Measurements from ENCODE around the gene DYRK2. TPM values are rescaled to one million over a fixed set of nuclear protein-coding genes. Genes with fewer than 3 reads are reported as not detected.
"Not testable (repeated sequence)": the region's sequence is repeated elsewhere in the genome, so short reads cannot be mapped to it uniquely, and the experiment has no call there.

The DYRK2 gene
- total RNA-seq, 1 experiment from 2014 or later: 18.5 TPM

DNA sequence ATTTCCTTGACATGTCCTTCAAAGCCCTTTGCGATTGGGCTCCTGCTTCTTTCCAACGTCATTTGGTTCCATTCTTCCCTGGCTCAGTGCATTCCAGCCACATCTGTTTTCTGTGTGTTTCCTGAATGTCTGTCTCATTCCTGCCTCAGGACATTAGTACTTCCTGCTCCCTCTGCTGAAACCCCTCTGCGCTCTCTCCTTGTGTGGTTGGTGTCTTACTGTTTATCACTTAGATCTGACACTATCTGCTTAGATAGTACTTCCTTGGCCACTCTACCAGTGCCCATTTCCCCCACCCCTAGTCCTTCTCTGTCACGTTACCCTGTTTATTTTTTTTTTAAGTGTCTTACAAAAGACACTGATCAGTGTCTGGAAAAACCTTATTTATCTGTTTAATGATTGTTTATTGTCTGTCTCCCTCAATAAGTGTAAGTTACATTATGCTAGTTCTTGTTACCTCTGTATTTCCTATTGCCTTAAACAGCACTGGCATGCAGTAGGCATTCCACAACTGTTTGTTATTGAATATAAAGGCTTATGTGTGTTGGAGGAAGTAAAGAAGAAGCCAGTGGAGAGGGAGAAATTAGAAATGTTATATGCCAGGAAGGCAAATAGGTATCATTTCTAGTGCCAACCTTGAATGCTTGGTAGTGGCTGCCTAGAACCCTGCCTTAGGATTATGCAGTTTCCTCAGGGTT, 21.5 kb downstream of the DYRK2 start:
- DNase-seq (ENCODE audit: low read depth): peak; percentile 58

DNA sequence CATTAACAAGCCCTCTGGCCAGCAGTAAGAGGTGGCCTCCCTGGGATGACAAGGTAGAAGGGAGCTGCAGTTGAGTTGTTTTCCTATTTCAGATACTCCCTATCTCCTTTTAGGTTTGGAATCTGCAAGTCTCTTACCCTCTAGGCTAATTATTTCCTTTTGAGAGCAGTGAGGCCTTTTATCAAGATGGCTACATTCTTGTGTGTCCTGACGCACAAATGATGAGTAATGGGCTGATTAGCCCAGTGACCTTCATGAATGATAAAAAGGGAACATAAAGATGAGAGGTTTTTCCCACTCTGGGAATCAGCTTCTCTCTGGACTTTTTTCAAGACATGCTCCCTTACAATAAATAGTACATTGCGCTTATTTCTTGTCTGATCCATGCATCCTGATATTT, 22.9 kb downstream of the DYRK2 start:
- DNase-seq (ENCODE audit: low read depth): peak; percentile 84

DNA sequence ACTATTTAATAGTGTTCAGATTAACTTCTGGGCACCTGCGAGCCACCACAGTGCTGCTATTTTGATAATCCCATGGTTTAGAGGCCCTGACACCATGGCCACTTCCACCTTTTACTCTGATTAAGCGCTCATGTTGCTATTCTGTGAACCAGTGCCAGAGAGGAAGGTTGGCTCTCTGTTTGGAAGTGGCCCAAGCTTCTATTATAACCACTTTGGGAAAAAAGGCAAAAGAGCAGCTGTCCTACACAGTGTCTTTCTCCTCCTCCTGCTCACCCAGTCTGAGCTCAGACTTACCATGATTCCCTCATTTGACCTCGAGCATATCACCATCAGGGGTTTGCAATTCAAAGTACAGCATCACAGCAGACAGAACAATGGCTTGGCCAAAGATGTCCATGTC, 23.3 kb downstream of the DYRK2 start:
- DNase-seq (ENCODE audit: low read depth): peak; percentile 48

DNA sequence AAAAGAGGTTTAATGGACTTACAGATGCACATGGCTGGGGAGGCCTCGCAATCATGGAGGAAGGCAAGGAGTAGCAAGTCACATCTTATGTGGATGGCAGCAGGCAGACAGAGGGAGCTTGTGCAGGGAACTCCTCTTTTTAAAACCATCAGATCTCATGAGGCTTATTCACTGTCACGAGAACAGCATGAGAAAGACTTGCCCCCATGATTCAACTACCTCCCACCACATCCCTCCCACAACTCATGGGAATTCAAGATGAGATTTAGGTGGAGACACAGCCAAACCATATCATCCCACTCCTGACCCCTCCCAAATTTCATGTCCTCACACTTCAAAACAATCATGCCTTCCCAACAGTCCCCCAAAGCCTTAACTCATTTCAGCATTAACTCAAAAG, 24.0 kb downstream of the DYRK2 start:
- DNase-seq (ENCODE audit: low read depth): not testable (repeated sequence)

DNA sequence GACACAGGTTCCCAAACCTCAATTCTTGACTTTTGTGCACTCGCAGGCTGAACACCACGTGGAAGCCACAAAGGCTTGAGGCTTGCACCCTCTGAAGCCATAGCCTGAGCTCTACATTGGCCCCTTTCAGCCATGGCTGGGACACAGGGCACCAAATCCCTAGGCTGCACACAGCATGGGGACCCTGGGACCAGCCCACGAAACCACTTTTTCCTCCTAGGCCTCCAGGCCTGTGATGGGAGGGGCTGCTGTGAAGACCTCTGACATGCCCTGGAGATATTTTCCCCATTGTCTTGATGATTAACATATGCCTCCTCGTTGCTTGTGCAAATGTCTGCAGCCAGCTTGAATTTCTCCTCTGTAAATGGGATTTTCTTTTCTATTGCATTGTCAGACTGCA, 25.0 kb downstream of the DYRK2 start:
- not testable (repeated sequence) for DNase-seq (ENCODE audit: low read depth)

DNA sequence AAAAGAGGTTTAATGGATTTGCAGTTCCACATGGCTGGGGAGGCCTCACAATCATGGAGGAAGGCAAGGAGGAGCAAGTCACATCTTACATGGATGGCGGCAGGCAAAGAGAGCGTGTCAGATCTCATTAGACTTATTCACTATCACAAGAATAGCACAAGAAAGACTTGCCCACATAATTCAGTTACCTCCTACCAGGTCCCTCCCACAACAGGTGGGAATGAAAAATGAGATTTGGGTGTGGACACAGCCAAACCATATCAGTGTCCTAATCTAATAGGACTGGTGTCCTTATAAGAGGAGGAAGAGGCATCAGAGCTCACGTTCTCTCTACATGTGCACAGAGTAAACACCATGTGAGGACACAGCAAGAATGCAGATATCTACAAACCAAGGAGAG, 25.9 kb downstream of the DYRK2 start:
- no peak for DNase-seq (ENCODE audit: low read depth)

DNA sequence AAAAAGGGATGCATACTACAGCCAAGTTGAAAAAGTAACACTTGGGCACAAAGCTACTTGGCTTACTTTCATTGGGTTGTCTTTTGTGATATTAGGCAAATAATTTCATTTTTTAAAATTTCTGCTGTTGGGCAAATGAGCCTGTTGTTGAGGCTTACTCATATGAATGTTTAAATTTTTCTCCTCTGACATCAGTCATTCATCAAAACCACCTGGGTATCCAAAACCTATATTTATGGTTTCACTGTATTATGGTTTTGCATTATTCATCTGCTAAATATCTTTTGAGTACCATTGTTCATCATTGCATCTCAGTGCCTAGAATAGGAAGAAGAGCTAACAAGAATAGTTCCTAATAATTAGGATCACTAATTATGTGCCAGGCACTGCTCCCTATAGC, 28.1 kb downstream of the DYRK2 start:
- DNase-seq (ENCODE audit: low read depth): no peak

DNA sequence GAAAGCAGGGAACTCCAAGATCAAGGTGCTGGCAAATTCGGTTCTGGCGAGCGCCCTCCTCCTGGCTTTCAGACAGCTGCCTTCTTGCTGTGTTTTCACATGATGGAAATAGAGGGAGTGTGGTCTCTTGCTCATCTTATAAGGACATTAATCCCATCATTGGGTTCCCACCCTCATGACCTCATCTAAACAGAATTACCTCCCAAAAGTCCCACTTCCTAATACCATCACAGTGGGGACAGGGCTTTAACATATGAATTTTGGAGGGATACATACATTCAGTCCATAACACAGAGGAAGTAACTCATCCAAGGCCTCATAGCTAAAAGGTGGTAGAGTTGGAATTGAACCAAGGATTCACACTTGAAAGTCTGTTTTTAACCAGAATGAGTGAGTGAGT, 28.6 kb downstream of the DYRK2 start:
- DNase-seq (ENCODE audit: low read depth): no peak

DNA sequence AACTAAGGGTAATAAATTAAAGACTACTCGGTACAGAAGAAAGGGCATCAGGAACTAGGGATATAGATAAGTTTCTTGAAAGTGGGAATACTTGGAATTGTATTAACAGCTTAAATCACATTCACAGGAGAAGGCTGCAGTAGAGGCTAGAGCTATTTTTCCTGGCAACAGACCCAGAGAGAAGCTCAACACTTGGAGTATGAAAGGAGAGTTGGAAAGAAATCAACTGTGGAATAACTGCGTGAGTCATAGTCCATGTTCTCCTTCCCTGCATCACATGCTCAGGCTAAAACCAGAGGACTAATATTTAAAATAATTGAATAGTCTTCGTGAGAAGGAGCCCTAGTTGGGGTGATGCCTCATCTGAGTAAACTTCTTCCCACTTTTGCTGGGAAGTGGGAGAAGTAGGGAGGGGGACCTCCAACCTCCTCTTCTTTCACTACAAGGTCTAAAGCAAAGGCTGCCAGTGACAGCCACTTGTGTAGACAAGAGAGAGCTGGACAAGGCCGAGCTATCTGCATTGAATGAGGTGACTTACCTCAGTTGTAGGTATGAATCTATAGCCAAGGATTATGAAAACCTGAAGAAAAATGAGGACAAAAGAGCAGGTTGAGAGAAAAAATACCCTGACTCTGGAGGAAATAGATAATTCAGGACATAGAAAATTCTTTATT, 32.7 kb downstream of the DYRK2 start:
- peak; percentile 93 for DNase-seq (ENCODE audit: low read depth)

DNA sequence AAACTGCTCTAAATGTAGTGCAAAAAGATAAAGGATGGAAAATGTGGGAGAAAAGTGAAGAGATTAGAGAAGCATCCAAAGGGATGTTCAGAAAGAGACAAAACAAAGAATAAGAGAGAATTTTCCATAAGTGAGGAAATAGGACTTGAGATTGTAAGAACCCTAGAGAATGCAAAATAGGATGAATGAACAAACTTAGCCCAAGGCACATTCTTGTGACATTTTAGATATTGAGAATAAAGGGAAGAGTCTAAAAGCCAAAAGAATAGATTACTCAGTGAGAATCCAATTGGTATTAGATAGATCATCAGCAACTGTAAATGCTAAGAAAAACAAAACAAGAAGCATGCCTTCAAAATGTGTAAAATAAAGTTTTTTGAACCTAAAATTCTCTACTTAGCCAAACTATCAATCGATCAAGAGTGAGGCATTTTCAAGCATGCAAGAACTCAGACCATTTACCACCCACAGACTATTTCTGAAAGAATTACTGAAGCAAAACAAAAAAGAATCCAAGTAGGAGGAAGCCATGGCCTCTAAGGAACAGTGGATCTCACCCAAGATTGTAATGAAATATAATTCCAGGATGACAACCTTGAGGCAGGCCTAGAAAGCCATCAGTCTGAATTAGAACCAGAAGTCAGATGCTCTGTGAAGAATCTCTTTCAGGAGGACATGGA, 33.5 kb downstream of the DYRK2 start:
- no peak for DNase-seq (ENCODE audit: low read depth)

DNA sequence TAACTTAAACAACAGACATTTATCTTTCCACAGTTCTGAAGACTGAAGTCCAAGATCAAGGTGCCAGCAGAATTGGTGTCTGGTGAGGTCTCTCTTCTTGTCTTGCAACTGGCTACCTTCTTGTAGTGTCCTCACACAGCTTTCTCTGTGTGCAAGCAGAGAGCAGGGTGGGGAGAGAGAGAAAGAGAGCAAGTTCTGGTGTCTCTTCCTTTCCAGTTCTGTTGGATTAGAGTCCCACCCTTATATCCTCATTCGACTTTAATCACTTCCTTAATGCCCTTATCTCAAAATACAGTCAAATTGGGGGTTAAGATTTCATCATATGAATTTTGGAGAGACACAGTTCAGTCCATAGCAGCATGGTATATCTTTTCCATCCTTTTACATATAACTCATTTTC, 40.8 kb downstream of the DYRK2 start:
- no peak for DNase-seq (ENCODE audit: low read depth)

DNA sequence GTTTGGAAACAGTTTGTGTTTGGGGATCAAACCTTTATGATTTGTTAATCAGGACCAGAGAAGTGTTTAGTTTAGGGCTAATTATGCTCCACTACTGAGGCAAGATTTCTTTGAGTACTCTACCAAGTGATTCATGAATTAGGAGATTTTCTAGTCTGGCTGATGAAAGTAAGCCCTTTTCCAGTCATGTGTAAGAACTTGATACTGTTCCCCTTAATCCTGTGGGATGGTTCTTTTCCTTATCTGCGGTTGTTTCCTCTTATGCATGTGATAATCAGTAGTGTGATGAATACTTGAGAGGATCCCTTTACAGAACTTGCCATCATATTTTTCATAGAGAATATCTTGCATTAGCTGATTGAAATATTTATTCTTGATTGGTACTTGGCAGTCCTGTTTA, 42.1 kb downstream of the DYRK2 start:
- no peak for DNase-seq (ENCODE audit: low read depth)

DNA sequence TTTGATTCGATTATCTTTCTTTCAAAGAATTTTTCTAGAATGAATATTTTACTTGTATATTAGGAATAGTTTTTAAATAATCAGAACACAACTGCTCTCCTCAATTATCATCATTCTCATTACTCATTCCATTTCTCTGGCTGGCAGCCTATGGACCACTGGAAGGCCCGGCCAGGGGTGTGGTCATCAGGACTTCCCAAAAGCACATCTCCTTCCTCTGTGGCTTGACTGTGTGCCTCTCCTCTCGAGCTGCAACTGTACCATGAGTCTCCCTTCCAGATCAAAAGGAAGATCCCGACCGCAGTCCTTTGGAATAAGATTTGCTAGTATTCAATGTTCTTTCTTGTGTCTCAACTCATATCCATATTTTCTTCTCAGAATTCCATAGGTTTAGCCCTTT, 42.7 kb downstream of the DYRK2 start:
- DNase-seq (ENCODE audit: low read depth): no peak

DNA sequence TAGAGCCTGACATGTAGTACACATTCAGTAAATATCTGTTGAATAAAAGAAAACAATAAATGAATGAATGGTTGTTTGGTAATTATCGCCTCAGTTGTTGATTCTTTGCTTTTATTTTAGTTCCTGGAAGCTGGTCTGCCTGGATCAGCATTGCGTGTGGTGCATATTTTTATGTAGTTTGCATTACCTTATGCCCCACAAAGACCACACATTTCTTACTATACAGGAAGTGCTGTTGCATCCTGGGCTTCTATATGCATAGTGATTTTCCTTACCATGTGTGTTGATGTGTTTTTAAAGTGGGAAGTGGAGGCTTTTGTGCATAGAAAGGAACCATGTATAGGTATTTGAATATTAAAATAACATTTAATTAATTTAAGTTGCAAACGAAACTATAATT, 43.6 kb downstream of the DYRK2 start:
- no peak for DNase-seq (ENCODE audit: low read depth)

DNA sequence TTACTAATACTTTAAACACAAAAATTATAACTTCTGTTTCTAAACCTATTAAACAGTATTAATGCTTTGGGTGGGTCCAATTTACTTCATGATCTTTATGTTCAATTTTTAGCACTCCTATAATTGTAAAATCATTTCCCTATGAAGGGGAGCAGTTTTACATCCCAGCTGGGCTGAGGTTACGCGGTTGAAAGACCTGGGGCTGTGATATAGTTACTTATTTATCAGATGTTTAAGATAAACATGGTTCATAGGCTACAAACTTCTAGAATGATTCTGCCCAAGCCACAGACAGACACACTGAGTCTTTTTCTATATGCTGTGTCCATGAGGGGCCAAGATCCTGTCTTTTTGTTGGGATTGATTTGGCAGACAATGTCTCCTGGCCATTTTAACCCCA, 44.4 kb downstream of the DYRK2 start:
- DNase-seq (ENCODE audit: low read depth): no peak

DNA sequence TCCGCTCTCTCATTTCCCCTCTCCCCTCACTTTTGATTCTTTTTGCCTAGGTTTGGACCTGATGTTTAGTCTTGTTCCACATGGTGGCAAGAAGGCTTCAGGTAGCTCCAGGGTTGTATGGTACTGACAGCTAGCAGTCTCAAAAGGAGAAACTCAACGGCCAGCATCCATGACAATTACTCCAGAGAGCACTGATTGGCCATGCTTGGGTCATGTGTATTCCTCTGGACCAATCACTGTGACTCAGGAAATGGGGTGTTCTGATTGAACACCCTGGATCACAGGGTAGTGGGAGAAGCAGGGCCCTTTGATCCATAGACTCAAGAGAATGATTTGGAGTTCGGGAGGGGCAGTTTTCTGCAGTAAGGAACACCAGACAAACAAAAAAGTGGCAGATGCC, 45.3 kb downstream of the DYRK2 start:
- no peak for DNase-seq (ENCODE audit: low read depth)

DNA sequence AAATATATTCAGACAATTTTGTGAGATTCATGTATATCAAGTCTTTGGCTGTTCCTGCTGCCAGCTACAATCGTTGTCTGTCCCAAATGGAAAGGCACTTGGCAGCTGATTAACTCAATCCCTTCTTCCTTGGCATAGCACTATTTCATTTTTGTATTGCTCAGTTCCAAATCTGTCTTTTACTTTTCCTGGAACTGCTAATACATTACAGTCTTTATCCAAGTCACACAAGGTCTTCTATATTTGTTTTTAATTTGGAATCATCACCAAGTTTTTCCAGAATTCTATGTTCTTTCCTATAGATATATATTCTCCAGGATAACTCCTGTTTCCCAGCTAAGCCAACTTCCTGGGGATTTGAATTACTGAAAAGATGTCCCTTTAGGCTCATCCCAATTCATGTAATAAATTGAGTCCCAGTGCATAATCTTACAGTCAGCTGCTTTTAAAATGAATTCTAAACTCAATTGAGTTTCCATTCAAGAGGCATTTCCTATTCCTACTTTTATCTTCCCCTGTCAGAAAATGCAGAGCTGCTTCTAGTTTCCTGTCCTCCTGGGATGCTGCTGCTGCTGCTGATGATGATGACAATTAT, 45.9 kb downstream of the DYRK2 start:
- no peak for DNase-seq (ENCODE audit: low read depth)

DNA sequence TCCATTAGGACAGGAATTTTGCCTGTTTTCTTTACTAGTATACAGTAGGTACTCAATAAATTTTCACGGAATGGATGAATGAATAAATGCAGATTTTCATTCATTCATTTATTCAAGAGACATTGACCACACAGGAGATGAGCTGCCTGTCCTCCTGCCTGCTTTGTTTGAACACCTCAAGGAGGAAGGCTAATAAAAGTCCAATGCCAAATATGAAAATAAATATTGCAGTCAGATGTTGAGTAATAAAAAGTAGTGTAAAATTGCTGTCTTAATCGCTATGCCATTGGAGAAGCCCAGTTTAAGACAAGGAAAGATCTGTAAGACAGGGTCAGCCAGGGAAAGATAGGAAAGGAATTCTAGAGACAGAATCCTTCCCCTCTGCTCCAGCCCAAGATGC, 47.4 kb downstream of the DYRK2 start:
- DNase-seq (ENCODE audit: low read depth): no peak

DNA sequence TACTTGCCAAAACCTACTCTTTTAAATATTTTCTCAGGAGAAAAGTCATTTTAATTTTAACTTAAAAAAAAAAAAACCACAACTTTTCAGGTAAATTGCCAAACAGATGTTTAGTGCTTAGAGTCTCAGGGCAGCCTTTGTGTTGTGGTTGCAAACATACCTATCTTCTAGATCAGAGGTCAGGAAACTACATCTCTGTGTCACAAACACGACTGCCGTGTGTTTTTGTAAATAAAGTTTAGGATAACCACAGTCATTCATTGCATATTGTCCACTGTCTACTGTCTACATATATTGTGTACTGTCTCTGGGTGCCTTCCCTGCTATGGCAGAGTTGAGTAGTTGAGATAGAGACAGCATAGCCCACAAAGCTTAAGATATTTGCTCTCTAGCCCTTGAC, 48.9 kb downstream of the DYRK2 start:
- DNase-seq (ENCODE audit: low read depth): peak; percentile 48

DNA sequence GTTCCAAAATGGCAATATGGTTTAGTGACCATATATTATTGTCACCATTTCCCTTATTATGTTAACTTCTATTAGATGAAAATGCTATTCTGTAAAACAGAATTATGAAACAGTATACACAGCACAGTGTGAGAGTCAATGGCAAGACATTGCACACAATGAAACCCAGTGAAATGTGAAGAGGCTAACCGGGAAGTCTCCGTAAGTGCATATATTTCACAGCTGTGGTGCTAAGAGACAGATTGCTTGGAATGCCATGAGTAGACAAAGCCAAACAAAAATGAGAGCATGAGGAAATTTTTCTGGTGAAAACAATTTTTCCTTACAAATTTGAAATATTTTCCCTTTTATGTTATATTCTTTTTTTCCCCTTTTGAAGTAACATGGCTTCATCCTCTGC, 49.4 kb downstream of the DYRK2 start:
- no peak for DNase-seq (ENCODE audit: low read depth)

DNA sequence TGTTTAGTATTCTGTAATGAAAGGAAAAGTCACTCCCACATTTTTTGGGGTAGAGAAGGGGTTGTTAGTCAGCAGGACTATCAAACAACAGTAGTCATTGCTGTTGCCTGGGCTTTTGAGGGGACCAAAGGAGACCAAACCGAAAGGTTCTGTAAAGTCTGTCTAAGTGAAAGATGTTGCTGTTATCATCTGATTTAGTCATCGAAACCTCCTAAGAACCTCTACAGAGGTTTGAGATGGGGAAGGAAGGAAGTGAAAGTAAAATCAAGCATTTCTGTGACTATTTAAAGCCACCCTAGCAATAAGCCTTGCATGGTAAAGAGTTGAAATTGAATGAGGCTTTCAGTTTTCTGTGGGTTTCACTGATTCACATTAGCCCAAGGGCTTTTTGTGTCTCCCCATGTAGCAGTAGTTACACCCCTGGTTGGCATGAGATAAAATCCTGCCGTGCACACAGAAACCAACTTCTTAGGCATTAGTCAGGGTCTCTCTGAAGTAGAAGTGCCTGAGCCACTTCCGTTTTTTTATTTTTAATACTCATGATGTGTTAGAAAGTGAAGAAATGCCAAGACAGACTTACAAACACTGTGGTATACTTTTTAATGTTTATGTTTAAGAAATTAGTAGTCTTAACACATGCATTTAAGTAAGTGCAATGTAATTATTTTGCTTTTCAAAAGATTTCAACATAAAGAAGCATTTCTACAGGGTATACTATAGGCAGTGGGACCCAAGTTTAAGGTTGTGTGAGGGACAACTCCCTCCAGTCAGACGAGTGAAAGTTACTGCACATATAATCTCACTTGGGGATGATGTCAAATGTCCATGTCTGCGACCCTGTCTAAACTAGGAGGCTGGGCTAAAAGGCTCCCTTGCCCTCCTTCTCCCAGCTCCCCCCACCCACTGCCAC, 50.4 kb downstream of the DYRK2 start:
- peak; percentile 96 for DNase-seq (ENCODE audit: low read depth)

DNA sequence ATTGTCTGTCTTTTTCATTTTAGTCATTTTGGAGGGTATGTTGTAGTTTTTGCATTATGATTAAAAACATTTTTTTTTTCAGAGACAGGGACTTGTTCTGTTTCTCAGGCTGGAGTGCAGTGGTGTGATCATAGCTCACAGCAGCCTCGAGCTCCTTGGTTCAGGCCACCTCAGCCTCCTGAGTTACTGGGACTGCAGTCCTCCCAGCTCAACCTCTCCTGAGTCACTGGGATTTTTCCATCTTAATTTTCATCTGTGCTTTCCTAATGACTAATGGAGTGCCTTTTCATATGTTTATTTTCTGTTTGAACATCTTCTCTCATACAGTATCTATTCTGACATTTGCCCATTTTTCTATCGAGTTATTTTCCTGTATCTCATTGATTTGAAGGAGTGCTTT, 52.6 kb downstream of the DYRK2 start:
- DNase-seq (ENCODE audit: low read depth): peak; percentile 72
